ENCODE measurements around the gene PNKD.

Gene PNKD

GRCh38 chr2:218354045-218354444, 83.7 kb downstream of the PNKD start:
- no peak for DNase-seq

- no peak for DNase-seq
Measured at GRCh38 chr2:218354850-218355443, 84.6 kb downstream of the PNKD start.

GRCh38 chr2:218357236-218358177, 87.2 kb downstream of the PNKD start:
- no peak for DNase-seq

- no peak for DNase-seq
Measured at GRCh38 chr2:218360453-218360852, 90.1 kb downstream of the PNKD start.

- DNase-seq, result no peak
Measured at GRCh38 chr2:218362606-218363005, 92.3 kb downstream of the PNKD start.

GRCh38 chr2:218363736-218364135, 93.4 kb downstream of the PNKD start:
- no peak for DNase-seq

GRCh38 chr2:218364196-218364595, 93.9 kb downstream of the PNKD start:
- no peak for DNase-seq

GRCh38 chr2:218366621-218367414, 96.5 kb downstream of the PNKD start:
- DNase-seq, result no peak

- DNase-seq, result no peak
Measured at GRCh38 chr2:218367415-218368149, 97.3 kb downstream of the PNKD start.

- DNase-seq, result no peak
Measured at GRCh38 chr2:218368150-218368528, 97.8 kb downstream of the PNKD start.

- DNase-seq, result peak; percentile 51
Measured at GRCh38 chr2:218368621-218369153, 98.4 kb downstream of the PNKD start.

GRCh38 chr2:218369330-218369729, 99.0 kb downstream of the PNKD start:
- DNase-seq, result peak; percentile 75

GRCh38 chr2:218370410-218371063, 100.2 kb downstream of the PNKD start:
- no peak for DNase-seq

- no peak for DNase-seq
Measured at GRCh38 chr2:218371983-218372350, 101.6 kb downstream of the PNKD start.

- no peak for DNase-seq
Measured at GRCh38 chr2:218374795-218375194, 104.5 kb downstream of the PNKD start.

- DNase-seq, result no peak
Measured at GRCh38 chr2:218375212-218375611, 104.9 kb downstream of the PNKD start.

GRCh38 chr2:218378053-218378452, 107.7 kb downstream of the PNKD start:
- DNase-seq, result no peak

- DNase-seq, result no peak
Measured at GRCh38 chr2:218381916-218382366, 111.6 kb downstream of the PNKD start, which contains the start of gene SLC11A1. TSS of gene SLC11A1 (plus strand) at chr2:218382273. CDS start at chr2:218382369, 96 bp downstream.

GRCh38 chr2:218382785-218383184, 112.5 kb downstream of the PNKD start:
- no peak for DNase-seq

- DNase-seq, result no peak
Measured at GRCh38 chr2:218383892-218384519, 113.7 kb downstream of the PNKD start.

- DNase-seq, result no peak
Measured at GRCh38 chr2:218384975-218385374, 114.7 kb downstream of the PNKD start.

Measured in DMS153 (cell line).